Ovary (tissue), 9 donors: ENCODE data around the gene C8A. TPM values are rescaled to one million over a fixed set of nuclear protein-coding genes. Genes with fewer than 3 reads are reported as not detected.

Experiments
- DNase-seq, 5 donors: peaks; one replicate each; pipeline ENCODE4 v3.0.0-alpha.2; 2019 to 2020
- H3K27ac ChIP-seq, 2 donors: fragments of 200-600 bp; one replicate each; pipeline versions ENCODE4 v1.5.1 to v1.8.0; 2019 to 2022
- H3K27me3 ChIP-seq: fragments of 200-600 bp; one replicate; pipeline ENCODE4 v1.8.0; 2022
- H3K36me3 ChIP-seq: fragments of 200-600 bp; sonication (generic); one replicate; pipeline ENCODE4 v1.5.1; 2019
- H3K4me1 ChIP-seq: one replicate; pipeline ENCODE4 v1.8.1; 2013; ENCODE audit warnings: mild to moderate bottlenecking, moderate library complexity; ENCODE audit not compliant: insufficient read depth
- H3K4me3 ChIP-seq: fragments of 200-600 bp; sonication (generic); one replicate; pipeline ENCODE4 v1.5.1; 2017
- H3K9me3 ChIP-seq, 2 donors: fragments of 200-600 bp in 1 of 2; sonication (generic) in 1 of 2; one replicate each; pipeline versions ENCODE4 v1.5.1 to v1.8.1; 2013 to 2019; ENCODE audit warnings: mild to moderate bottlenecking in 1 of 2, moderate library complexity in 1 of 2
- CTCF ChIP-seq, 3 donors: fragments of 450-650 bp in 2 of 3; fragments of 200-600 bp in 1 of 3; IDR thresholded peaks; one replicate each; pipeline versions ENCODE4 v1.5.1 to v1.8.0; 2016 to 2022; ENCODE audit warnings: antibody characterized with exemption in 3 of 3, mild to moderate bottlenecking in 1 of 3
- EP300 ChIP-seq: sonication (generic); formaldehyde crosslinking; IDR thresholded peaks from one replicate; pipeline ENCODE4 v1.6.1; 2017; ENCODE audit warnings: antibody characterized with exemption
- POLR2A ChIP-seq: fragments of 450-650 bp; IDR thresholded peaks from one replicate; pipeline ENCODE4 v1.6.1; 2017; ENCODE audit warnings: antibody characterized with exemption, mild to moderate bottlenecking, moderate library complexity
- WGBS, 3 donors: extraction: QIAGEN DNeasy Blood & Tissue Kit in 1 of 3; methylation state at CpG; one replicate each; pipeline versions ENCODE4 v1.1.5 to v1.1.7; 2013 to 2017; 5-methylcytosine and 5-hydroxymethylcytosine counted together
- intact Hi-C, 4 donors: fragments of 100-400 bp; cut with DNase I; formaldehyde crosslinking; loops; one replicate each; pipeline versions ENCODE4 v1.11.0 to v1.15.1; 2022 to 2023
- polyA plus RNA-seq, 2 donors: library from polyadenylated mRNA; stranded (reverse); fragments of 200-250 nt in 1 of 2; fragments of 350-450 nt in 1 of 2; fragmentation: Illumina TruSeq in 1 of 2; extraction: RNeasy Lipid Tissue Mini Kit (QIAGEN cat#74804) in 1 of 2; gene quantifications; one replicate each; pipeline ENCODE4 v1.2.3, GENCODE V29; 2013 to 2014
- total RNA-seq, 7 donors: library from RNA; depleted of rRNA in 2 of 7; stranded (reverse); fragments of >200 nt in 2 of 7; fragmentation: NEBNext Ultra II Directional in 3 of 7; extraction: Animal tissue kit (Norgen Biotek cat#: 25700) in 3 of 7; gene quantifications; one replicate each; pipeline versions ENCODE4 v1.1.0 to v1.2.4, GENCODE V29; 2016 to 2023
- donor health status: DM: no; HTN: no; CAD: no; lungs with moderate emphysema.
- donor health status: DM: no; HTN: no; CAD: no.
- donor health status: Bipolar disorder and iron deficiency.
- donor health status: DM: yes; HTN: yes; CAD: no.
- donor health status: DM: no; HTN: no; CAD: no.
- donor health status: DM: yes; HTN: yes; CAD: no.

C8A gene
- total and polyA plus RNA-seq, 9 donors: 0.08 TPM; not detected in 8

- intact Hi-C loops: no loop called here
- TF ChIP-seq CTCF (IDR thresholded peaks at IDR 0.05) (no peak), POLR2A (no peak), EP300 (no peak)
- Histone ChIP-seq H3K27ac (no peak overlapping the region), H3K4me3 (no peak overlapping the region), H3K27me3 (no peaks in the 10 kb centered on the region), H3K36me3 (no peaks in the 10 kb centered on the region), H3K4me1 (no peaks in the 10 kb centered on the region), H3K9me3 (no peaks in the 10 kb centered on the region)
- DNase-seq: no peak
- 80 to 84% (median 83%) methylated on average over 8 of the region's 8 CpGs for WGBS, 3 donors
Measured at GRCh38 chr1:56952501-56952900, 97.9 kb downstream of the C8A start.

- 46 to 71% (median 58%) methylated on average over 5 of the region's 5 CpGs for WGBS, 3 donors
- TF ChIP-seq POLR2A (no peak), EP300 (no peak), CTCF (IDR thresholded peaks at IDR 0.05) (no peak)
Measured at GRCh38 chr1:56953386-56953785, 98.8 kb downstream of the C8A start.

DNA sequence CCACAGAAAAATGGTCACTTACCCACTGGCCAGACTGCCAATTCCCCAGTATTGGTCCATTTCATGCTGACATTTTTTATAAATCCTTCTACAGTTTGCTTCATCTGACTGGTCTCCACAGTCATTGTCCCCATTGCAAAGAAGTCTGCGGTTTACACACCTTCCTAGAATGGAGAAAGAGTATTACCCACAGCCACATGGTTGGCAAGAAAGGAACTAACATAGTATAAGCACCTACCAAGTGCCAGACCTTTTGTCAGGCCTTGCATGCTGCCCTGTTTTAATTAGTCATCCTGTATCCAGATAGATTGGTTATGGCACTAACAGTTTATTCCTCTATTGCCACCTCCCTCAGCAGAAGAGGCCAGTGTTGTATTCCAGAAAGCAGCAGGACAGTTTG, 100.1 kb downstream of the C8A start:
- no peak for DNase-seq
- no peaks in the 10 kb centered on the region for H3K27me3 ChIP-seq
- intact Hi-C loops: no loop called here
- no peak overlapping the region for H3K27ac ChIP-seq
- no peaks in the 10 kb centered on the region for H3K4me1 ChIP-seq
- H3K9me3 ChIP-seq: no peaks in the 10 kb centered on the region
- no peak overlapping the region for H3K4me3 ChIP-seq
- H3K36me3 ChIP-seq: no peaks in the 10 kb centered on the region
- TF ChIP-seq EP300: no peak
- no peak for TF ChIP-seq CTCF (IDR thresholded peaks at IDR 0.05)
- TF ChIP-seq POLR2A: no peak
- 78 to 100% (median 88%) methylated on average over 1 of the region's 1 CpG for WGBS, 3 donors

More at GRCh38 chr1:56953386-56953785, 98.8 kb downstream of the C8A start:
- Histone ChIP-seq H3K27me3 (no peaks in the 10 kb centered on the region), H3K27ac (no peak overlapping the region), H3K36me3 (no peaks in the 10 kb centered on the region), H3K4me1 (no peaks in the 10 kb centered on the region), H3K9me3 (no peaks in the 10 kb centered on the region), H3K4me3 (no peak overlapping the region)
- no peak for DNase-seq
- intact Hi-C loops: no loop called here

DNA sequence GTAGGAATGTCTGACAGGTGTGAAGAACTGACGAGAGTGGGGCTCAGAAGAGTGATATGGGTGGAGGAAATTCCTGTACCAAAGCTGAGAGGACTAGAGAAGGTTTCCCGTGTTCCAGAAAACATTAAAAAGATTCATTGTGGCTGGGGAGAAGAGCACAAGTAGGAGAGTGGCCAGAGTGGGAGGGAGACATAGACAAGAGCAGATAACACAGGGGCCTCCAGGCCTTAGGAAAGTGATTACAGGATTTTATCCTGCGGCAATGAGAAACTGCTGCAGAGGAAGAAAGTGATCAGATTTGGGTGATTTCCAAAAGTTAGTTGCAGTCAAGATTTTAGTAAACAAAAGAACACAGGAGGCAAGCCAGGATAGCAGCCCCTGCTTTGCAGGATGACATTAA, 103.3 kb downstream of the C8A start:
- no peaks in the 10 kb centered on the region for H3K4me1 ChIP-seq
- H3K36me3 ChIP-seq: no peaks in the 10 kb centered on the region
- WGBS, 3 donors: 17 to 19% (median 19%) methylated on average over 3 of the region's 3 CpGs
- no peaks in the 10 kb centered on the region for H3K9me3 ChIP-seq
- intact Hi-C loops: no loop called here
- TF ChIP-seq CTCF (IDR thresholded peaks at IDR 0.05): no peak
- no peak for TF ChIP-seq EP300
- TF ChIP-seq POLR2A: no peak
- no peak for DNase-seq
- no peak overlapping the region for H3K4me3 ChIP-seq
- no peaks in the 10 kb centered on the region for H3K27me3 ChIP-seq
- H3K27ac ChIP-seq: no peak overlapping the region

DNA sequence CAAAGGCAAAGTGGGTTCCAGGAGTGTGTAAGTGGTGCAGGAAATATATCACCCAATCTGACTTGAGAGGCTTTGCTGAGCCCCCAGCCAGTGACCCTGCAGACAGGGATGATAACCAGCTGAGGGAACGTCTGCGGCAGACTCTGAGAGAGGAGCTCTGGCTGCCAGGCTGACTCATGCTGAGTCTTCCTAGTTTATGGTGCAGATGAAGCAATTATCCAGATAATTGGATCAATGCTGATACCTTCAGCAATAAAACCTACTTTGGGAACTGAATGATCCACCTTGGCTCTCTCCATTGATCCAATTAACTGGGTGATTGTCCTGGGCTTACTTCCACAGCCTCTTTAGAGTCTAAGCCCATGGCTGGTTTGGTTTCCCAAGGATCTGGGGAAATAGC, 103.9 kb downstream of the C8A start:
- intact Hi-C loops: no loop called here
- Histone ChIP-seq H3K9me3 (no peaks in the 10 kb centered on the region), H3K36me3 (no peaks in the 10 kb centered on the region), H3K4me1 (no peaks in the 10 kb centered on the region), H3K4me3 (no peak overlapping the region), H3K27me3 (no peaks in the 10 kb centered on the region), H3K27ac (no peak overlapping the region)
- TF ChIP-seq POLR2A: no peak
- no peak for TF ChIP-seq CTCF (IDR thresholded peaks at IDR 0.05)
- TF ChIP-seq EP300: no peak
- no peak for DNase-seq
- 37 to 61% (median 55%) methylated on average over 2 of the region's 2 CpGs for WGBS, 3 donors
